ENCODE data around the gene CATSPER4.

GRCh38 chr1:26187882-26188281 is 2.5 kb upstream of the CATSPER4 start:
- TF ChIP-seq ZNF112 (tag by site-specific recombination; IDR thresholded peaks at IDR 0.05), result no peak
- TF ChIP-seq ZNF544 (tag by site-specific recombination; IDR thresholded peaks at IDR 0.05), result no peak
- TF ChIP-seq IKZF3 (tag by site-specific recombination; IDR thresholded peaks at IDR 0.05), result no peak
- no peak for TF ChIP-seq SP7 (tag by site-specific recombination; IDR thresholded peaks at IDR 0.05)
- TF ChIP-seq MEIS1 (CRISPR knock-in tag; IDR thresholded peaks at IDR 0.05; ENCODE audit: borderline replicate concordance), result no peak
- no peak for TF ChIP-seq ZBTB44 (tag by site-specific recombination; IDR thresholded peaks at IDR 0.05)
- TF ChIP-seq ZNF266 (tag by site-specific recombination; IDR thresholded peaks at IDR 0.05; ENCODE audit: low read depth), result no peak
- TF ChIP-seq ZNF707 (tag by site-specific recombination; IDR thresholded peaks at IDR 0.05), result no peak
- TF ChIP-seq ZNF157 (tag by site-specific recombination; IDR thresholded peaks at IDR 0.05), result no peak
- no peak for TF ChIP-seq KLF16 (tag by site-specific recombination; IDR thresholded peaks at IDR 0.05)
- no peak for TF ChIP-seq CTCF (tag by site-specific recombination; IDR thresholded peaks at IDR 0.05)

Data from HEK293 (cell line).